HEK293 (cell line): Measurements from ENCODE around the gene MRPL28.

Experiments used
- CTCF ChIA-PET: fragments of 350-600 bp; formaldehyde crosslinking; extraction: SDS; loops from one replicate; lab custom pipeline; 2021; ENCODE audit warnings: antibody characterized with exemption; lab: Yijun Ruan, JAX
- POLR2A ChIA-PET: fragments of 300-600 bp; formaldehyde crosslinking; extraction: SDS; loops from one replicate; lab custom pipeline; 2020; ENCODE audit warnings: antibody characterized with exemption, inconsistent platforms; lab: Yijun Ruan, JAX
- H3K27ac ChIP-seq: fragments of 200-500 bp; sonication (Bioruptor generic); 2 replicates; pipeline ENCODE4 v1.5.1; 2014; ENCODE audit warnings: low read depth, low read length, control low read depth, inconsistent platforms; ENCODE audit errors: extremely low read depth
- H3K36me3 ChIP-seq, 2 experiments: fragments of 200-500 bp in 1 of 2; sonication (Bioruptor generic) in 1 of 2; 1 replicate in 1 of 2; 2 replicates in 1 of 2; pipeline ENCODE4 v1.5.1; 2014 to 2017; ENCODE audit warnings: inconsistent platforms in 2 of 2, low read length in 2 of 2; ENCODE audit not compliant: control insufficient read depth in 2 of 2, insufficient read depth in 1 of 2
- H3K4me1 ChIP-seq: fragments of 200-500 bp; sonication (Bioruptor generic); 2 replicates; pipeline ENCODE4 v1.5.1; 2014; ENCODE audit warnings: mild to moderate bottlenecking, low read length, inconsistent platforms; ENCODE audit not compliant: control insufficient read depth, insufficient read depth
- H3K4me3 ChIP-seq: 2 replicates; pipeline ENCODE4 v1.5.1; 2011; ENCODE audit warnings: low read depth, mild to moderate bottlenecking, control low read depth, low read length, moderate library complexity
- H3K9me3 ChIP-seq: fragments of 200-500 bp; sonication (Bioruptor generic); 2 replicates; pipeline ENCODE4 v1.5.1; 2014; ENCODE audit warnings: low read depth, low read length, inconsistent platforms; ENCODE audit not compliant: control insufficient read depth, insufficient read depth
- EGR2 ChIP-seq: fragments of 450-650 bp; formaldehyde crosslinking; IDR thresholded peaks from 2 replicates; pipeline ENCODE4 v1.5.1; 2016; ENCODE audit warnings: low read depth, missing biosample characterization, missing genetic modification characterization
- HIC1 ChIP-seq: fragments of 450-650 bp; formaldehyde crosslinking; IDR thresholded peaks from 2 replicates; pipeline ENCODE4 v1.5.1; 2016; ENCODE audit warnings: missing biosample characterization, missing genetic modification characterization
- PRDM1 ChIP-seq: fragments of 450-650 bp; formaldehyde crosslinking; IDR thresholded peaks from 2 replicates; pipeline ENCODE4; 2016; ENCODE audit warnings: missing biosample characterization, missing genetic modification characterization
- REPIN1 ChIP-seq: fragments of 450-650 bp; formaldehyde crosslinking; IDR thresholded peaks from 2 replicates; pipeline ENCODE4 v1.5.1; 2017; ENCODE audit warnings: missing biosample characterization, missing genetic modification characterization, low read depth
- SP3 ChIP-seq: fragments of 450-650 bp; formaldehyde crosslinking; IDR thresholded peaks from 2 replicates; pipeline ENCODE4 v1.5.1; 2016; ENCODE audit warnings: missing biosample characterization, missing genetic modification characterization
- ZBTB8A ChIP-seq: fragments of 450-650 bp; formaldehyde crosslinking; IDR thresholded peaks from 2 replicates; pipeline ENCODE4 v1.5.1; 2016; ENCODE audit warnings: missing biosample characterization, missing genetic modification characterization
- ZFHX2 ChIP-seq: fragments of 450-650 bp; formaldehyde crosslinking; conservative IDR thresholded peaks from 2 replicates; pipeline ENCODE4 v1.5.1; 2016; ENCODE audit warnings: missing biosample characterization, missing genetic modification characterization
- ZIC2 ChIP-seq: fragments of 450-650 bp; formaldehyde crosslinking; IDR thresholded peaks from 2 replicates; pipeline ENCODE4 v1.5.1; 2016; ENCODE audit warnings: missing biosample characterization, missing genetic modification characterization
- ZNF16 ChIP-seq: fragments of 450-650 bp; formaldehyde crosslinking; IDR thresholded peaks from 2 replicates; pipeline ENCODE4 v1.5.1; 2016; ENCODE audit warnings: low read depth, missing biosample characterization, missing genetic modification characterization
- ZNF211 ChIP-seq: fragments of 450-650 bp; formaldehyde crosslinking; IDR thresholded peaks from 2 replicates; pipeline ENCODE4 v1.5.1; 2016; ENCODE audit warnings: low read depth, missing biosample characterization, missing genetic modification characterization
- ZNF223 ChIP-seq: fragments of 450-650 bp; formaldehyde crosslinking; IDR thresholded peaks from 2 replicates; pipeline ENCODE4 v1.5.1; 2016; ENCODE audit warnings: missing biosample characterization, missing genetic modification characterization
- ZNF324 ChIP-seq: fragments of 450-650 bp; formaldehyde crosslinking; IDR thresholded peaks from 2 replicates; pipeline ENCODE4 v1.5.1; 2016; ENCODE audit warnings: missing biosample characterization, missing genetic modification characterization
- ZNF558 ChIP-seq: fragments of 450-650 bp; formaldehyde crosslinking; IDR thresholded peaks from 2 replicates; pipeline ENCODE4 v1.5.1; 2016; ENCODE audit warnings: missing biosample characterization, missing genetic modification characterization
- ZNF670 ChIP-seq: fragments of 450-650 bp; formaldehyde crosslinking; IDR thresholded peaks from 2 replicates; pipeline ENCODE4 v1.5.1; 2016; ENCODE audit warnings: missing biosample characterization, missing genetic modification characterization, low read depth
- ZSCAN23 ChIP-seq: fragments of 450-650 bp; formaldehyde crosslinking; IDR thresholded peaks from 2 replicates; pipeline ENCODE4 v1.5.1; 2016; ENCODE audit warnings: missing biosample characterization, missing genetic modification characterization
- TF ChIP-seq, protein P1 (sequence below): fragments of 450-650 bp; formaldehyde crosslinking; IDR thresholded peaks from 2 replicates; pipeline ENCODE4 v1.5.1; 2016; ENCODE audit warnings: missing biosample characterization, missing genetic modification characterization
- TF ChIP-seq, protein P2 (sequence below): fragments of 450-650 bp; formaldehyde crosslinking; IDR thresholded peaks from 2 replicates; pipeline ENCODE4; 2016; ENCODE audit warnings: missing biosample characterization, missing genetic modification characterization
- TF ChIP-seq, protein P3 (sequence below): IDR thresholded peaks from 2 replicates; pipeline ENCODE4 v1.6.1; 2011; ENCODE audit warnings: mild to moderate bottlenecking, low read depth, low read length, borderline replicate concordance
- TF ChIP-seq, protein P4 (sequence below): fragments of 450-650 bp; formaldehyde crosslinking; IDR thresholded peaks from 2 replicates; pipeline ENCODE4 v1.5.1; 2016; ENCODE audit warnings: missing biosample characterization, missing genetic modification characterization

Gene MRPL28

GRCh38 chr16:379183-379960 is 9.0 kb upstream of the MRPL28 start:
- Histone ChIP-seq H3K36me3 (peaks cover 0 to 29% of the 10 kb centered on the region in 2 experiments; a peak in 1 of 3 replicates), H3K4me3 (no peak overlapping the region), H3K9me3 (no peaks in the 10 kb centered on the region), H3K4me1 (no peaks in the 10 kb centered on the region), H3K27ac (no peak overlapping the region)
- TF ChIP-seq EGR2 (tag by site-specific recombination) (peak; percentile 32), HIC1 (tag by site-specific recombination) (peak; percentile 59; the same call in 1 of the 2 replicates), ZNF670 (tag by site-specific recombination) (no peak), PRDM1 (no peak), ZNF16 (tag by site-specific recombination) (no peak), ZNF324 (tag by site-specific recombination) (no peak), REPIN1 (tag by site-specific recombination) (no peak), ZBTB8A (peak; percentile 44), ZNF558 (tag by site-specific recombination) (no peak), ZIC2 (tag by site-specific recombination) (peak; percentile 9; the same call in 1 of the 2 replicates), ZSCAN23 (no peak), SP3 (tag by site-specific recombination) (no peak)
- TF ChIP-seq, protein P1, sequence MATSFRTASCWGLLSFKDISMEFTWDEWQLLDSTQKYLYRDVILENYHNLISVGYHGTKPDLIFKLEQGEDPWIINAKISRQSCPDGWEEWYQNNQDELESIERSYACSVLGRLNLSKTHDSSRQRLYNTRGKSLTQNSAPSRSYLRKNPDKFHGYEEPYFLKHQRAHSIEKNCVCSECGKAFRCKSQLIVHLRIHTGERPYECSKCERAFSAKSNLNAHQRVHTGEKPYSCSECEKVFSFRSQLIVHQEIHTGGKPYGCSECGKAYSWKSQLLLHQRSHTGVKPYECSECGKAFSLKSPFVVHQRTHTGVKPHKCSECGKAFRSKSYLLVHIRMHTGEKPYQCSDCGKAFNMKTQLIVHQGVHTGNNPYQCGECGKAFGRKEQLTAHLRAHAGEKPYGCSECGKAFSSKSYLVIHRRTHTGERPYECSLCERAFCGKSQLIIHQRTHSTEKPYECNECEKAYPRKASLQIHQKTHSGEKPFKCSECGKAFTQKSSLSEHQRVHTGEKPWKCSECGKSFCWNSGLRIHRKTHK (tag by site-specific recombination): no peak
- TF ChIP-seq, protein P2, sequence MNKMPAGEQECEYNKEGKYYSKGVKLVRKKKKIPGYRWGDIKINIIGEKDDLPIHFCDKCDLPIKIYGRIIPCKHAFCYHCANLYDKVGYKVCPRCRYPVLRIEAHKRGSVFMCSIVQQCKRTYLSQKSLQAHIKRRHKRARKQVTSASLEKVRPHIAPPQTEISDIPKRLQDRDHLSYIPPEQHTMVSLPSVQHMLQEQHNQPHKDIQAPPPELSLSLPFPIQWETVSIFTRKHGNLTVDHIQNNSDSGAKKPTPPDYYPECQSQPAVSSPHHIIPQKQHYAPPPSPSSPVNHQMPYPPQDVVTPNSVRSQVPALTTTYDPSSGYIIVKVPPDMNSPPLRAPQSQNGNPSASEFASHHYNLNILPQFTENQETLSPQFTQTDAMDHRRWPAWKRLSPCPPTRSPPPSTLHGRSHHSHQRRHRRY (tag by site-specific recombination): no peak
- TF ChIP-seq, protein P3, sequence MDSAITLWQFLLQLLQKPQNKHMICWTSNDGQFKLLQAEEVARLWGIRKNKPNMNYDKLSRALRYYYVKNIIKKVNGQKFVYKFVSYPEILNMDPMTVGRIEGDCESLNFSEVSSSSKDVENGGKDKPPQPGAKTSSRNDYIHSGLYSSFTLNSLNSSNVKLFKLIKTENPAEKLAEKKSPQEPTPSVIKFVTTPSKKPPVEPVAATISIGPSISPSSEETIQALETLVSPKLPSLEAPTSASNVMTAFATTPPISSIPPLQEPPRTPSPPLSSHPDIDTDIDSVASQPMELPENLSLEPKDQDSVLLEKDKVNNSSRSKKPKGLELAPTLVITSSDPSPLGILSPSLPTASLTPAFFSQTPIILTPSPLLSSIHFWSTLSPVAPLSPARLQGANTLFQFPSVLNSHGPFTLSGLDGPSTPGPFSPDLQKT: no peak
- TF ChIP-seq, protein P4, sequence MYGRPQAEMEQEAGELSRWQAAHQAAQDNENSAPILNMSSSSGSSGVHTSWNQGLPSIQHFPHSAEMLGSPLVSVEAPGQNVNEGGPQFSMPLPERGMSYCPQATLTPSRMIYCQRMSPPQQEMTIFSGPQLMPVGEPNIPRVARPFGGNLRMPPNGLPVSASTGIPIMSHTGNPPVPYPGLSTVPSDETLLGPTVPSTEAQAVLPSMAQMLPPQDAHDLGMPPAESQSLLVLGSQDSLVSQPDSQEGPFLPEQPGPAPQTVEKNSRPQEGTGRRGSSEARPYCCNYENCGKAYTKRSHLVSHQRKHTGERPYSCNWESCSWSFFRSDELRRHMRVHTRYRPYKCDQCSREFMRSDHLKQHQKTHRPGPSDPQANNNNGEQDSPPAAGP (tag by site-specific recombination): no peak
- POLR2A ChIA-PET: interaction anchor here (0.6 to 1.1 kb wide), 2 partner anchors 9 to 70 kb away, joined by 3 read pairs; partner anchors contain the start of gene MRPL28
- CTCF ChIA-PET: interaction anchor here (1.0 kb wide), 1 partner anchor 9 kb away, joined by 3 read pairs; the partner anchor contains the start of gene MRPL28

GRCh38 chr16:378821-379182 is 8.5 kb upstream of the MRPL28 start:
- TF ChIP-seq HIC1 (tag by site-specific recombination): peak; percentile 27; the same call in 1 of the 2 replicates
- TF ChIP-seq ZFHX2 (tag by site-specific recombination): 0 out of 2 replicates have a peak, but pooled peaks have one; percentile 29
- no peak for TF ChIP-seq ZNF211
- no peak for TF ChIP-seq ZNF223 (tag by site-specific recombination)
- no peak overlapping the region for H3K27ac ChIP-seq
- H3K4me1 ChIP-seq: no peaks in the 10 kb centered on the region
- no peaks in the 10 kb centered on the region for H3K9me3 ChIP-seq
- CTCF ChIA-PET: interaction anchor here (1.0 kb wide), 1 partner anchor 8 kb away, joined by 3 read pairs; the partner anchor contains the start of gene MRPL28
- H3K4me3 ChIP-seq: no peak overlapping the region
- POLR2A ChIA-PET: no interaction called here
- H3K36me3 ChIP-seq: peaks cover 0 to 34% of the 10 kb centered on the region in 2 experiments; a peak in 1 of 3 replicates
